Activated CD8-positive, alpha-beta memory T cell treated with anti-CD3 and anti-CD28 coated beads, Interleukin-2, amount 50 U/mL, for 24 hours (primary cell): ENCODE results near the gene SBF2.
"Not testable (repeated sequence)": the region's sequence is repeated elsewhere in the genome, so short reads cannot be mapped to it uniquely, and the experiment has no call there.

ENCODE experiments used
- DNase-seq: peaks from one replicate; pipeline ENCODE4 v3.0.0-alpha.2; 2020; ENCODE audit errors: extremely low read depth

SBF2 gene

DNA sequence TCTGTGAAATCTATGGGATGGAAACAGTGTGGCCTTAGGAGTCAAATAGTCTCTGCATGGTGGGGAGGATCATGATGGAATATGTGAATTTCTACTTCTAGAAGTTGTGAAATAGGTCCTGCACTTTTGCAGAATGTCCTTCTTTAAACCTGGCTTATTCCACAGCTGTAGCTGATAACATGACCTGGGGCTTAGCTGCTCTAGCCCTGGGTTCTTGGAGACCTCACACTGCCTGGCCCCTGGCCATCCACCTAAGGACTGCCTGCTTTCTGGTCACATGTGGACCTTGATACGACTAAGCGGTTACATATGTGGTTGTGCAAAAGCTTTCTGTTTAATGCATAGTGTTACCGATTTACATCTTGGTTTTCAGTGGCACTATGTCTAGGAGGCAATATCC lies 541.9 kb downstream of the SBF2 start:
- no peak for DNase-seq

DNA sequence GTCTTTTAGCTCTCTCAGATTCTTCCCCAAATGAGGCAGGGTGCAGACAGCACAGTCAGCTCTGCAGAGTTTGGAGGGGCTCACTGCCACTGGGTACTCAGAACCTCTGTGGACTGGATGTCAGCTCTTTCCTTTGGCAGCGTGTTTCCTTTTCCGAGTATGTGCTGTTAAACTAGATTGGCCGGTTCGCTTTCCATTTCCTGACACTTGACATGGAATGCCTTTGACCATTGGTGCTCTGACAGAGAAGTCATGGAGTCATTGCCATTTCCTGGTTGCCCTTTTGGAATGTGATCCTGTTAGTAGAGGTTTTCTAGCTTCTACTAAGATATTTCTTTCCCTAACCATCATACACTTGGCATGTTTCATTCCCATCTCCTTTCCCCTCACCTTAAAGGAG lies 543.5 kb downstream of the SBF2 start:
- no peak for DNase-seq

DNA sequence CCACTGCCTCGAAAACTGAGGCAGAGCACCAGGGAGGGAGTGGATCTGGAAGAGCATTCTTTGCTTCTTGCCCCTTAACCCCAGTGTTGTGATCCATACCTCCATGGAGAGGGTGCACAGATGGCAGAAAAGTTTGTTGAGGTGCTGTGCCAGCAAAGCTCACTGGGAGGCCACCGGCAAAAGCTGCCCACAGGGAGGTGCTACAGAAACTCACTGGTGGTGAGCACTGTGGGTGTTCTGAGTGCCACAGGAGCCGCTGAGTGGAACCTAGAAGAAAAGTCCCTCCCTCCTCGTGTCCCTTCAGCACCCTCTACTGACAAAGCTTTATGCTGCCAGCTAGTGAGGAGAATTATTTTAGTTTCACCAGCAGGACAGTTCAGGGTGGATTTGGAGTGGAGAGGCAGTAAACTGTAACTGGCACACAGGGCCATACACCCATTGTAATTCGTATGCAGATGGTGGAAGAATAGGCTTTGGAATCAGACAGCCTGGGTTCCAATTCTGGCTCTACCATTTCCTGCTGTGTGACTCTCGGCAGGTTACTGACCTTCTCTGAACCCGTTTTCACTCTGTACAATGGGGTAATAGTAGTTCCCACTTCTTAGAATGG lies 545.6 kb downstream of the SBF2 start:
- no peak for DNase-seq

DNA sequence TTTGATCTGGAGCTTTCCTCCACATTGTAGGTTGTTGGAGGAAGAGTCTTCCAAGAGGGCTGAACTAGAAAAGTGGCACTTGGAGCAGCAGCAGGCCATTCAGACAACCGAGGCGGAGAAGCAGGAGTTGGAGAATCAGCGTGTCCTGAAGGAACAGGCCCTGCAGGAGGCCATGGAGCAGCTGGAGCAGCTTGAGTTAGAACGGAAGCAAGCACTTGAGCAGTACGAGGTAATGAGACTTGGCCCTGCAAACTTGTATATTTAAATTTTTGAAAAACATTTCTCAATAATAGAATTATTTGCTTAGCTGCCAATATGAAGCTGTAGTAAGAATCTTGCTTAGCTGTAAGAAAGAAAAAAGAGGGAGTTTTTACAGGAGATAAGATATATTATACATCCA lies 546.2 kb downstream of the SBF2 start:
- no peak for DNase-seq

DNA sequence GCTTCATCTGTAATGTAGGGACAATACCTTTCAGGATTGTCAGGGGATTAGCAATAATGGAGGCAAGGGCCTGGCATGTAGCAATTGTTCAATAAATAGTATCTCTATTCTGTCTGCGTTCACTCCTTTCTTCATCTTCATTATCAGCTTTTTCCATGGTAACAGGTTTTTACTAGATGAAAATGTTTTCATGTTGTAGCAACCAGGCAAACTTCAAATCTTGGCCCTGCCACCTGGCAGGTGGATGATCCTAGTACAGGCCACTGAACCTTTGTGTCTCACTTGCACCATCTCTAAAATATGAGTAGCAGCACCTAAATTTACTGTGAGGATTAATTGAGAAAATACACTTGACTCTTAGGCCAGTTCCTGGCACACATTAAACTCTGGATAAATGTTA lies 546.8 kb downstream of the SBF2 start:
- DNase-seq, result no peak

DNA sequence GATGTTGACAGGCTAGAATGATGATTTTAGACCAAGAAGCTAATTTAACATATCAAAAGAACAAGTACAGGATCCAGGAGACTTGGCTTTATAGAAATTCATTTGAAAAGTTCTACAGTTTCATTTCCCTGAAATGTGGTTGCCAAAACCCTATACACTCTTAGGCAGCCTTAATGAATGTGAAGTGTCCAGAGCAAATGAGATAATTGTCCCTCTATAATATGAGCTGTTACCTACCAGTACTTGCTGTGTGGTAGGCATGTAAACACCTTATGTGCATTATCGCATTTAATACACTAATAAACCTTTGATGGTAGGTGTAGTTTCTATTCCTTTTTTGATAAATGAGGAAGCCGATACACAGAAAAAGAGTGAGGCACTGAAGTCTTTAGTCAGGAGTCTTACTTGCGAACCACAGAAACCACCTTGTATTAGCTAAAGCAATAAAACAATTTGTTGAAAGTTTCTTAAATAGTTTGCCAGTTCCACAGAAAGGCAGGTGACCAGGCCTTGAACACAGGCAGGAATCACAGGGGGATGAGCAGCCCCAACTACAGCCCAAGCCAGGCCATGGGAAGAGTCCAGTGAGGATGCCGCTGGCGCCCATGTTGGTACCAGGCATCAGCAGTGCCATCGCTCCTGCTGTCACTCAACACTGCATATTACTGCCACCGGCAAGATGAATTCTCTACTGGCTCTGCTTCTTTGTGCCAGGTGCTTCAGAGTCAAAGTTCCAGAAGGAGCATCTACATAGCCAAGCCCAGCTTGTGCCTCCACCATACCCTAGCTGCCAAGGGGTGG lies 548.4 kb downstream of the SBF2 start:
- no peak for DNase-seq

DNA sequence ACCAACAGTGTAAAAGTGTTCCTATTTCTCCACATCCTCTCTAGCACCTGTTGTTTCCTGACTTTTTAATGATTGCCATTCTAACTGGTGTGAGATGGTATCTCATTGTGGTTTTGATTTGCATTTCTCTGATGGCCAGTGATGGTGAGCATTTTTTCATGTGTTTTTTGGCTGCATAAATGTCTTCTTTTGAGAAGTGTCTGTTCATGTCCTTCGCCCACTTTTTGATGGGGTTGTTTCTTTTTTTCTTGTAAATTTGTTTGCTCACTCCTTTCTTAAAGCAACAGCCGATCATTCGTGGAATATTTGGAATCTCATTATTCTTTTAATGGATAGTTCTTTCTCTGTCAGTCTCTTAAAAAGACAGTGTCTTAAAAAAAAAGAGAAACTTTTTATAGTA lies 550.5 kb downstream of the SBF2 start:
- not testable (repeated sequence) for DNase-seq

DNA sequence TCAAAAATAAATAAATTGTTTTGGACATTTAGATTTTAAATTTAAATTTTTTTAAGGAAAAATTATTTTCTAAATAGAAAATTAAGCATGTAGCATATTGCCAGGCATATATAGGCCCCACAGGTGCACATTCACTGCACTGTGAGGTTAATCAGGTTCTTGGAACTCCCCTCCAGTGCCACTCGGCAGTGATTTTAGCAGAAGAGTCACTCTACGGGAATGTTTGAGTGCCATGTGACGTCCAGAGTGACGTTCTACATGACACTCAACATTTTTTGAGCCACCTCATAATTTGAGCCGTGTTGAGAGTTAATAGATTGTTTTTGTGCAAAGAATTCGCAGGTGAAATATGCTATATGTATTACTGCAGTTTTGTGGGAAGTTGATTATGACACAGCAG lies 552.8 kb downstream of the SBF2 start:
- DNase-seq, result no peak

DNA sequence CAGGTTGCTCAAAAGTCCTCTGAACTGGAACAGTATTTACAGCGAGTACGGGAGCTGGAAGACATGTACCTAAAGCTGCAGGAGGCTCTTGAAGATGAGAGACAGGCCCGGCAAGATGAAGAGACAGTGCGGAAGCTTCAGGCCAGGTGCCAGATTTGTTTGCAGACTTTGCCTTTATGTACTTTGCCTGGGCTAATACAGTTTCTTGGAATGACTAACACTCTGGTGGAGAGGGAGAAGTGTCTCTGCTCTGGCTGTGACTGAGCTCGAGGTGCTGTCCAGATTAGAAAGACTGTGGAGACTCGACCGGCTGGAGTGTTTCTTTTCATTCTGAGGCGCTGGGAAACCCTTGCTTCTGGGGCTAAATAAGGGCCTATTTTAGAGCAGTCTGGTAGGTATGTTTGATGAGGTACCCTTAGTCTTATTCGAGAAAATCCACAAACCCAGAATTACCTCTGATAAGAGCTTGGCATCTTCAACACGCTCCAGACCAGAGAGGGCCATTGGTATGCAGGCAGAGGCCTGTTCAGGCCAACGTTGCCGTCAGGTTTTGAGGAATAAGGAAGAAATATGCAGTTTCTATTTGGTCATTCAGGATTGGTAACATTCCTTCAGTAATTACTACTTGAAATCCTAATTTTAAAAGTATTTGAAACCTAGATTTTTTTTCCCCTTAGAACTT lies 553.7 kb downstream of the SBF2 start:
- no peak for DNase-seq

DNA sequence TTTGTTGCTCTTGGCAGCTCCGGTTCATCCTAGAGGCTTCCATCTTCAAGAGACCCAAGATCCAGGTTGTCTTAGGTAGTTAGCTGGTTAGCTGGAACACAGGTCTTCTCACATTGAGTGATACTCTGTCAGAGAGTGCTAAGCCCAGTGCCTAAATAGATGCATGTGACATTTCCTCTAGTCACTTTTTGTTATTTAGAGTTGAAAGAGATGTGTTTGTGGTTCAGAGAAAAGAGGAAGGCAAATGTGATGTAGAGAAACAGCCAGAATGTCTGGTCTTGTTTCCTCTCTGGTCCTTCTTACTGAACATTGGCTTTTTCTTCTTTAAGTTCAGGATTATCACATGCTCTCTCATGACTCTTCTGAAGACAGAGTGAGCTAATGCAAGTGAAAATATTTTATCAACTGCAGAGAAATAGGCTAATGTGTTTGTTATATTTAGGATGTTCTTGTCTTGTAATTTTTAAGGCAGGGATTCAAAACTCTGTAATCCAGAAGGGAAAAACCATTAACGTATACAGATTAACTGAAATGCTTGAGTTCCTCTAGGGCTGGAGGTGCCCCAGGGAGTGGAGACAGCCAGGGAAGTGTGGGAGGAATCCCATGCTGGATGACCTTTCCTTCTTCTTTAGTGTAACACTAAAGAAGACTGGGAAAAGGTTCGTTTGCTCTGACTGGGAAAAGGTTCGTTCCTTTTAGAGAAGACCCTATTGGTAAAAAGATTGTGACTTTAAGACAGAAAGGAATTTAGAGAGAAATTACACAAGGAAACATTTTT lies 554.7 kb downstream of the SBF2 start:
- no peak for DNase-seq

DNA sequence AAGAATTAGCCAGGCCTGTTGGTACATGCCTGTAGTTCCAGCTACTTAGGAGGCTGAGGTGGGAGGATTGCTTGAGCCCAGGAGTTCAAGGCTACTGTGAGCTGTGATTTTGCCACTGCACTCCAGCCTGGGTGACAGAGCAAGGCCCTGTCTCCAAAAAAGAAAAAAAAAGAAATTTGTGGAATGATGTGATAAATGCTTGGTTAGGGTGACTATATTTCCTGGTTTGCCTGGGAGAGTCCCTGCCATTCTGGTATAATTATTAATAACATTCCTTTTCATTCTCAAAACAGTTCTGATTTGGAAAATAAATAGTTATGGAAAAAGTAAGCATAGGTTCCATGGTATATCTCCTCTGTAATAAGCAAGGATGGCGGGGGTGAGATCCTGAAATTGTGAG lies 555.3 kb downstream of the SBF2 start:
- no peak for DNase-seq

DNA sequence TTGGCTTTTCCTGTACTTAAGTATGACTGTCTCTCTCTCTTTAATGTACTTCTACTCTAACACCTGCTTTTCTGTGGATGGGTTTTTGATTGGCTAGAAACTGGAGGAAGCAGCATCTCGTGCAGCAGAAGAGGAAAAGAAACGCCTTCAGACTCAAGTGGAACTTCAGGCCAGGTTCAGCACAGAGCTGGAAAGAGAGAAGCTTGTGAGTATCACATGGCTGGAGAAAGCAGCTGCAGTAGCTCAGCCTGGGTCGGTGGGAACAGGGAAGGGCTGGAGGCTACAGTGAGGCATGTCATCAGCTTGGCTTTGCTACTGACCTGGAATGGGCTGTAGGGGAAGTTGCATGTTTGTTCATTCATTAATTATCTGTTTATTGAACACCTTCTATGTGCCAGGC lies 555.9 kb downstream of the SBF2 start:
- DNase-seq, result no peak

DNA sequence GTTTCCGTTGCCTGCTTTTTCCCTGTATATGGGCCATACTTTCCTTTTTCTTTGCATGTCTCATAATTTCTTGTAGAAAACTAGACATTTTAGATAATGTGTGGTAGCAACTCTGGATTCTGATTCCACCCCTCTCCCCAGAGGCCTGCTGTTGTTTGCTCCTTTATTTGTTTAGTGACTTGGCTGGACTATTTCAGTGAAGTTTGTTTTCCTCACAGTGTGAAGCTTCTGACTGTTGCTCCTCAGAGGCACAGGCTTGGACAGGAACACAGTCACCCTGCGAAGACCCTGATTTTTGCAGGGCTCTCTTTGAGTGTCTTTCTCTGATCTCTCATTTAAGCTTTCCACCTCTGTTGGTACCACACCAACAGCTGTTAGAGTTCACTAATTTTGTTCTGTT lies 557.7 kb downstream of the SBF2 start:
- no peak for DNase-seq

DNA sequence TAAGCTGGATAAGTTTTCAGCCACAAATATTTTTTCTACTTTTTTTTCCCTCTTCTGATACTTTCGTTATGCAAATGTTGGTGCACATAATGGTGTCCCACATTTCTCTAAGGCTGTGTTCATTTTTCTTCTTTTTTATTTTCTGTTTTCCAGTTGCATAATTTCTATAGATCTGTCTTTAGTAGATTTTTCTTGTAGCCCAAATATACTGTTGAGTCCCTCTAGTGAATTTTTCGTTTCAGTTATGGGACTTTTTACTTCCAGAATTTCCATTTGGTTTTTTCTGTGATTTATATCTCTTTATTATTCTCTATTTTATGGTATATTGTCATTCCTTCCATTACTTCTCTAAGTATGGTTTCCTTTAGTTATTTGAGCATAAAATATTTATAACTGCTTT lies 558.1 kb downstream of the SBF2 start:
- DNase-seq, result no peak

DNA sequence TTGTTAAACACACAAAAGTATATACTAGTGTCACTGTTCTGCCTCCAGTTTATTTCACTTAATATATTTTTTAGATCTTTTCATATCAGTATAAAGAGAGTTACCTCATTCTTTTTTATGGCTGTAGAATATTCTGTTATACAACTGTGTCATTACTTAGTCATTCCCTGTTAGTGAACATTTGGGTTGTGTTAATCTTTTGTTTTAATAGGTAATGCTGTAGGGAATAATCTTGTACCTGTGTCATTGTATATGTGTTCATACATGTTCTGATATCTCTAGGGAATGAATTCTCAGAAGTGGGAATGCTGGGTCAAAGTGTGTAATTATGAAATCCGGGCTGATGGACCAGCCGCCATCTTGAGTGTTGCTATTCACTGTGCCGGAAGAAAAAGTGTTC lies 558.8 kb downstream of the SBF2 start:
- no peak for DNase-seq

DNA sequence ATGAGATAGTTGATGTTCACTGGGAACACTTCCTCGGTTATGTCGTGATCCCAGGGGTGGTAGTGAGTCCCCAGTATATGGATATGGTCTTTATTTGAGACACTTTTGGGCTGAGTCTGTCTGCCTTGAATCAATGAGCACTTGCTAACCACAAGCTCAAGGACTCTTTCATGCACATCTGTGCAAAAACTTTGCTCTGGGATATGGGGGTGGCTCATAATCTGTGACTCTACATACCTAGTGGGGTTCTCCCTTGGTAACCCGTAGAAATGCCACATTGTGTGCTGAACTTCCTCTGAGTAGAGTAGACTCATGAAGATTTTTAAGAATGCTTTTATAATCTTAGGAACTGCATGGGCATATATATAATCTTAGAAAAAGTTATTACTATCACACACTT lies 560.8 kb downstream of the SBF2 start:
- no peak for DNase-seq

DNA sequence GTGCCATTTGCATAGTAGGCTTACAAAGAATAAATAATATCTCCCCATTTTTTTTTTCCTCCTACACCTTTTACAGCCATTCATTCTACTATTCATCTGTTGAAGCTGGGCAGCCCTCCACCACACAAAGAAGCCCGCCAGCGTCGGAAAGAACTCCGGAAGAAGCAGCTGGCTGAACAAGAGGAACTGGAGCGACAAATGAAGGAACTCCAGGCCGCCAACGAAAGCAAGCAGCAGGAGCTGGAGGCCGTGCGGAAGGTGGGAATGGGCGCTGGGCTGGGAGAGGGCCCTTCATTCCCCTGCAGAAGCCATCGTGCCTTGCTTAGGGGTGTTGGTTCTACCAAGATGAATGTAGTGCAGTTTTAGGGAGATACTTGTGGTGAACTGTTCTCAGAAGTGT lies 561.6 kb downstream of the SBF2 start:
- no peak for DNase-seq

DNA sequence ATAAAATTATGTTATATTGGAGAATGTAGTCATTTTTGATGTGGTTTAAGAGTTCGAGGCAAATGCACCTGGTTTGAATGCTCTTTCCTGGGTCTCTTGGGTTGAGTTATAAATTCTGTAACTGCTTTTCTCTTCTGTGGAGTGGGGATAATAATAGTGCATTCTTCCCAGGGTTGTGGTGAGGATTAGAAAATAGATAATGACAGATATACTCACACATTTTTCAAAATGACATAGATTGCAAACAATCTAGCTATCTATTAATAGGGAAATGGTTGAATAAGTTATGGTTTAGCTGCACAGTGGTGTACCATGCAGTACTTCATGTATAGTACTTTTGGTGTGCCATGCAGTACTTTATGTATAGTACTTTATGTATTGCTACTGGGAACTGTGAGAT lies 562.8 kb downstream of the SBF2 start:
- DNase-seq, result no peak
